ENCODE data around the gene LEUTX. TPM values are rescaled to one million over a fixed set of nuclear protein-coding genes. Genes with fewer than 3 reads are reported as not detected.
A peak's percentile ranks its signal among the peaks of the same experiment; 100 is the strongest.

Gene LEUTX
- total RNA-seq, 2 experiments from 2014 or later = not detected

- POLR2A ChIA-PET = no interaction called here
- Mint-ChIP-seq H3K36me3 (ENCODE audit: low read depth) (peaks cover 19% of the 10 kb centered on the region), H3K27me3 (no peaks in the 10 kb centered on the region), H3K27ac (no peak overlapping the region), H3K9me3 (no peaks in the 10 kb centered on the region), H3K4me1 (ENCODE audit: low read depth) (peaks cover 5% of the 10 kb centered on the region), H3K4me3 (no peak overlapping the region)
- ATAC-seq (ENCODE audit: poor library complexity) (no peak), DNase-seq (no peak)
- TF ChIP-seq CTCF (IDR thresholded peaks at IDR 0.05) = no peak
- no peak overlapping the region for H3K4me3 ChIP-seq (ENCODE audit: low read length)
- CTCF ChIA-PET = no interaction called here
- intact Hi-C loops (cut with DNase I, micrococcal nuclease) = loop anchor here in 1 of 2 experiments (5.0 to 10.0 kb wide), 3 partner anchors 178 to 625 kb away; partner anchors contain the start of genes MAP3K10, SERTAD3 and ZNF546
- H3K27me3 ChIP-seq (ENCODE audit: control insufficient read depth in 1 of 2, insufficient read depth in 2 of 2, low read length in 2 of 2) = no peaks in the 10 kb centered on the region
- H3K36me3 ChIP-seq (ENCODE audit: insufficient read depth, low read length) = peaks cover 11% of the 10 kb centered on the region
- no peaks in the 10 kb centered on the region for H3K9me3 ChIP-seq (ENCODE audit: control insufficient read depth in 1 of 2, insufficient read depth in 1 of 2, low read length in 2 of 2)
- peaks cover 24% of the 10 kb centered on the region for H3K4me1 ChIP-seq (ENCODE audit: insufficient read depth, low read length)
- no peak overlapping the region for H3K27ac ChIP-seq (ENCODE audit: low read depth in 1 of 2, low read length in 2 of 2)
These were observed 41.1 kb downstream of the LEUTX start for GRCh38 chr19:39819786-39820185.

- intact Hi-C loops (cut with DNase I, micrococcal nuclease) = loop anchor here in 1 of 2 experiments (5.0 to 10.0 kb wide), 3 partner anchors 177 to 624 kb away; partner anchors contain the start of genes MAP3K10, SERTAD3 and ZNF546
- H3K9me3 ChIP-seq (ENCODE audit: control insufficient read depth in 1 of 2, insufficient read depth in 1 of 2, low read length in 2 of 2) = no peaks in the 10 kb centered on the region
- Mint-ChIP-seq H3K36me3 (ENCODE audit: low read depth) (peaks cover 19% of the 10 kb centered on the region), H3K27me3 (no peaks in the 10 kb centered on the region), H3K4me3 (no peak overlapping the region), H3K4me1 (ENCODE audit: low read depth) (peaks cover 5% of the 10 kb centered on the region), H3K9me3 (no peaks in the 10 kb centered on the region), H3K27ac (no peak overlapping the region)
- no peak overlapping the region for H3K27ac ChIP-seq (ENCODE audit: low read depth in 1 of 2, low read length in 2 of 2)
- no peak for TF ChIP-seq CTCF (IDR thresholded peaks at IDR 0.05)
- POLR2A ChIA-PET = no interaction called here
- DNase-seq (no peak), ATAC-seq (ENCODE audit: poor library complexity) (no peak)
- peaks cover 29% of the 10 kb centered on the region for H3K4me1 ChIP-seq (ENCODE audit: insufficient read depth, low read length)
- CTCF ChIA-PET = interaction anchor here (2.0 kb wide), 1 partner anchor 22 kb away, joined by 7 read pairs; no protein-coding TSS in a partner anchor
- no peaks in the 10 kb centered on the region for H3K27me3 ChIP-seq (ENCODE audit: control insufficient read depth in 1 of 2, insufficient read depth in 2 of 2, low read length in 2 of 2)
- H3K4me3 ChIP-seq (ENCODE audit: low read length) = no peak overlapping the region
- peaks cover 17% of the 10 kb centered on the region for H3K36me3 ChIP-seq (ENCODE audit: insufficient read depth, low read length)
These were observed 42.0 kb downstream of the LEUTX start for GRCh38 chr19:39820696-39821095.

GRCh38 chr19:39823686-39824085, 45.0 kb downstream of the LEUTX start:
- ATAC-seq (ENCODE audit: poor library complexity) = no peak
- CTCF ChIA-PET = no interaction called here

More at GRCh38 chr19:39823686-39824085, 45.0 kb downstream of the LEUTX start:
- Mint-ChIP-seq H3K36me3 (ENCODE audit: low read depth) (peaks cover 19% of the 10 kb centered on the region), H3K4me3 (no peak overlapping the region), H3K9me3 (no peaks in the 10 kb centered on the region), H3K27me3 (no peaks in the 10 kb centered on the region), H3K4me1 (ENCODE audit: low read depth) (peaks cover 5% of the 10 kb centered on the region), H3K27ac (no peak overlapping the region)
- peak overlapping the region in 1 of 2 donors; percentile 55 for H3K27ac ChIP-seq (ENCODE audit: low read depth in 1 of 2, low read length in 2 of 2)
- no peaks in the 10 kb centered on the region for H3K27me3 ChIP-seq (ENCODE audit: control insufficient read depth in 1 of 2, insufficient read depth in 2 of 2, low read length in 2 of 2)
- TF ChIP-seq CTCF (IDR thresholded peaks at IDR 0.05) = no peak
- intact Hi-C loops (cut with DNase I, micrococcal nuclease) = loop anchor here (1.0 to 10.0 kb wide), 4 partner anchors 10 to 621 kb away; partner anchors contain the start of genes MAP3K10 (in 1 of the 2), SERTAD3 (in 1 of the 2) and ZNF546 (in 1 of the 2)
- peaks cover 29% of the 10 kb centered on the region for H3K36me3 ChIP-seq (ENCODE audit: insufficient read depth, low read length)
- H3K4me3 ChIP-seq (ENCODE audit: low read length) = peak overlapping the region; percentile 94
- POLR2A ChIA-PET = interaction anchor here (1.7 to 2.4 kb wide), 2 partner anchors 10 to 147 kb away, joined by 4 to 14 read pairs; partner anchors contain the start of genes DYRK1B and PSMC4
- no peaks in the 10 kb centered on the region for H3K9me3 ChIP-seq (ENCODE audit: control insufficient read depth in 1 of 2, insufficient read depth in 1 of 2, low read length in 2 of 2)
- peaks cover 41% of the 10 kb centered on the region for H3K4me1 ChIP-seq (ENCODE audit: insufficient read depth, low read length)
- DNase-seq = peak in 1 of 14 experiments; percentile 25

Measured in CD4-positive, alpha-beta T cell (primary cell).